HCT116 (cell line): ENCODE measurements around the gene RARS2.

Source experiments
- CEBPB ChIP-seq: IDR thresholded peaks from 2 replicates; pipeline ENCODE4 v1.6.1; 2012; ENCODE audit warnings: low read depth
- MAX ChIP-seq: IDR thresholded peaks from 2 replicates; pipeline ENCODE4 v1.6.1; 2012
- ZFX ChIP-seq: fragments of 450-650 bp; IDR thresholded peaks from 2 replicates; pipeline ENCODE4 v1.6.1; 2017
- TF ChIP-seq, protein P1 (sequence below), 3 experiments: fragments of 200-600 bp in 1 of 3; sonication (generic) in 1 of 3; IDR thresholded peaks in 2 of 3; conservative IDR thresholded peaks in 1 of 3; 2 replicates each; pipeline ENCODE4 v1.5.1; 2012 to 2017; ENCODE audit warnings: low read depth in 2 of 3, low read length in 2 of 3, antibody characterized with exemption in 1 of 3, borderline replicate concordance in 1 of 3, control low read depth in 1 of 3, mild to moderate bottlenecking in 1 of 3, mixed read lengths in 1 of 3, mixed run types in 1 of 3, moderate library complexity in 1 of 3; ENCODE audit not compliant: insufficient read depth in 1 of 3

- TF ChIP-seq, protein P1, sequence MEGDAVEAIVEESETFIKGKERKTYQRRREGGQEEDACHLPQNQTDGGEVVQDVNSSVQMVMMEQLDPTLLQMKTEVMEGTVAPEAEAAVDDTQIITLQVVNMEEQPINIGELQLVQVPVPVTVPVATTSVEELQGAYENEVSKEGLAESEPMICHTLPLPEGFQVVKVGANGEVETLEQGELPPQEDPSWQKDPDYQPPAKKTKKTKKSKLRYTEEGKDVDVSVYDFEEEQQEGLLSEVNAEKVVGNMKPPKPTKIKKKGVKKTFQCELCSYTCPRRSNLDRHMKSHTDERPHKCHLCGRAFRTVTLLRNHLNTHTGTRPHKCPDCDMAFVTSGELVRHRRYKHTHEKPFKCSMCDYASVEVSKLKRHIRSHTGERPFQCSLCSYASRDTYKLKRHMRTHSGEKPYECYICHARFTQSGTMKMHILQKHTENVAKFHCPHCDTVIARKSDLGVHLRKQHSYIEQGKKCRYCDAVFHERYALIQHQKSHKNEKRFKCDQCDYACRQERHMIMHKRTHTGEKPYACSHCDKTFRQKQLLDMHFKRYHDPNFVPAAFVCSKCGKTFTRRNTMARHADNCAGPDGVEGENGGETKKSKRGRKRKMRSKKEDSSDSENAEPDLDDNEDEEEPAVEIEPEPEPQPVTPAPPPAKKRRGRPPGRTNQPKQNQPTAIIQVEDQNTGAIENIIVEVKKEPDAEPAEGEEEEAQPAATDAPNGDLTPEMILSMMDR (IDR thresholded peaks at IDR 0.05 in 2 of 3, conservative IDR thresholded peaks at IDR 0.05 in 1 of 3; ENCODE audit: borderline replicate concordance in 1 of 3, insufficient read depth in 1 of 3, low read depth in 2 of 3, low read length in 2 of 3) = no peak
- TF ChIP-seq MAX = no peak
- TF ChIP-seq CEBPB = no peak
- no peak for TF ChIP-seq ZFX
Observed at GRCh38 chr6:87630746-87631145, 41.0 kb upstream of the RARS2 start.
